H9 (cell line): ENCODE measurements around the gene ZNF521. TPM values are rescaled to one million over a fixed set of nuclear protein-coding genes. Genes with fewer than 3 reads are reported as not detected.

Source experiments
- DNase-seq: peaks from one replicate; pipeline ENCODE4 v3.0.0-alpha.2; 2017
- H2AFZ ChIP-seq: one replicate; pipeline ENCODE4 v1.6.1; 2013; ENCODE audit warnings: mild to moderate bottlenecking, low read length, control low read depth, moderate library complexity
- H2AK5ac ChIP-seq: 2 replicates; pipeline ENCODE4 v1.6.1; 2013; ENCODE audit warnings: low read length, control low read depth, mixed read lengths; ENCODE audit not compliant: insufficient read length
- H2BK120ac ChIP-seq: one replicate; pipeline ENCODE4 v1.6.1; 2013; ENCODE audit warnings: low read depth, mild to moderate bottlenecking, low read length, control low read depth, inconsistent platforms; ENCODE audit not compliant: poor library complexity, severe bottlenecking
- H2BK12ac ChIP-seq: 2 replicates; pipeline ENCODE4 v1.6.1; 2013; ENCODE audit warnings: low read length, control low read depth, mixed read lengths, low read depth; ENCODE audit not compliant: insufficient read length
- H2BK15ac ChIP-seq: 2 replicates; pipeline ENCODE4 v1.6.1; 2013; ENCODE audit warnings: low read depth, low read length, control low read depth
- H2BK20ac ChIP-seq: one replicate; pipeline ENCODE4 v1.6.1; 2013; ENCODE audit warnings: low read depth, mild to moderate bottlenecking, low read length, control low read depth, inconsistent platforms; ENCODE audit not compliant: poor library complexity, severe bottlenecking
- H2BK5ac ChIP-seq: 2 replicates; pipeline ENCODE4 v1.6.1; 2013; ENCODE audit warnings: low read length, control low read depth, mixed read lengths; ENCODE audit not compliant: insufficient read length
- H3K14ac ChIP-seq: 2 replicates; pipeline ENCODE4 v1.6.1; 2013; ENCODE audit warnings: low read length, control low read depth; ENCODE audit not compliant: insufficient read depth
- H3K18ac ChIP-seq: 2 replicates; pipeline ENCODE4 v1.6.1; 2013; ENCODE audit warnings: low read depth, mild to moderate bottlenecking, mixed read lengths, low read length, control low read depth; ENCODE audit not compliant: insufficient read length
- H3K23ac ChIP-seq: 2 replicates; pipeline ENCODE4 v1.6.1; 2013; ENCODE audit warnings: low read length, control low read depth, mixed read lengths, low read depth; ENCODE audit not compliant: insufficient read length
- H3K23me2 ChIP-seq: 2 replicates; pipeline ENCODE4 v1.6.1; 2013; ENCODE audit warnings: low read depth, mild to moderate bottlenecking, mixed read lengths, low read length, control low read depth; ENCODE audit not compliant: insufficient read length, poor library complexity, severe bottlenecking
- H3K27ac ChIP-seq: 2 replicates; pipeline ENCODE4 v1.5.1; 2013; ENCODE audit warnings: low read length, control low read depth, mixed read lengths, low read depth; ENCODE audit not compliant: insufficient read length
- H3K27me3 ChIP-seq: 2 replicates; pipeline ENCODE4 v1.6.1; 2013; ENCODE audit warnings: low read length, control low read depth, inconsistent platforms; ENCODE audit not compliant: insufficient read depth
- H3K4ac ChIP-seq: 2 replicates; pipeline ENCODE4 v1.6.1; 2013; ENCODE audit warnings: low read depth, mild to moderate bottlenecking, control low read depth, inconsistent platforms, low read length, moderate library complexity
- H3K4me1 ChIP-seq: 2 replicates; pipeline ENCODE4 v1.6.1; 2013; ENCODE audit warnings: low read length, control low read depth, inconsistent platforms; ENCODE audit not compliant: insufficient read depth
- H3K4me2 ChIP-seq: 2 replicates; pipeline ENCODE4 v1.6.1; 2013; ENCODE audit warnings: low read length, control low read depth, mixed read lengths; ENCODE audit not compliant: insufficient read length, insufficient read depth
- H3K56ac ChIP-seq: 2 replicates; pipeline ENCODE4 v1.6.1; 2013; ENCODE audit warnings: low read depth, mild to moderate bottlenecking, mixed read lengths, low read length, control low read depth; ENCODE audit not compliant: insufficient read length
- H3K79me1 ChIP-seq: 2 replicates; pipeline ENCODE4 v1.6.1; 2013; ENCODE audit warnings: low read depth, mild to moderate bottlenecking, moderate library complexity, low read length, control low read depth, inconsistent platforms; ENCODE audit not compliant: insufficient read depth, poor library complexity, severe bottlenecking
- H3K79me2 ChIP-seq: 2 replicates; pipeline ENCODE4 v1.6.1; 2013; ENCODE audit warnings: low read length, control low read depth, inconsistent platforms; ENCODE audit not compliant: insufficient read depth
- H3K9ac ChIP-seq: 2 replicates; pipeline ENCODE4 v1.6.1; 2013; ENCODE audit warnings: low read length, control low read depth, mixed read lengths; ENCODE audit not compliant: insufficient read length; ENCODE audit errors: extremely low read depth
- H3K9me3 ChIP-seq: one replicate; pipeline ENCODE4 v1.6.1; 2013; ENCODE audit warnings: low read depth, low read length, inconsistent platforms; ENCODE audit not compliant: control insufficient read depth
- H3T11ph ChIP-seq: one replicate; pipeline ENCODE4 v1.6.1; 2013; ENCODE audit warnings: mild to moderate bottlenecking, low read length, control low read depth, inconsistent platforms
- H4K20me1 ChIP-seq: one replicate; pipeline ENCODE4 v1.6.1; 2013; ENCODE audit not compliant: control insufficient read depth, insufficient read length, insufficient read depth
- H4K5ac ChIP-seq: 2 replicates; pipeline ENCODE4 v1.6.1; 2013; ENCODE audit warnings: low read depth, mild to moderate bottlenecking, mixed read lengths, low read length, control low read depth; ENCODE audit not compliant: insufficient read length
- H4K8ac ChIP-seq: replicated peaks from 2 replicates; pipeline ENCODE4 v1.6.1; 2013; ENCODE audit warnings: low read length, control low read depth, mixed read lengths, low read depth; ENCODE audit not compliant: insufficient read length
- H4K91ac ChIP-seq: 2 replicates; pipeline ENCODE4 v1.6.1; 2013; ENCODE audit warnings: low read depth, mild to moderate bottlenecking, moderate library complexity, mixed read lengths, low read length, control low read depth; ENCODE audit not compliant: insufficient read length
- H3K27ac Mint-ChIP-seq, 3 experiments: 2 replicates in 2 of 3; 3 replicates in 1 of 3; pipeline ENCODE4 v1.8.0; 2020 to 2021; ENCODE audit warnings: mixed read lengths in 3 of 3, mild to moderate bottlenecking in 1 of 3, moderate library complexity in 1 of 3
- H3K27me3 Mint-ChIP-seq: 2 replicates; pipeline ENCODE4 v1.8.0; 2021; ENCODE audit warnings: low read depth, mild to moderate bottlenecking, moderate library complexity, mixed read lengths
- H3K36me3 Mint-ChIP-seq, 3 experiments: 2 replicates in 2 of 3; 3 replicates in 1 of 3; pipeline ENCODE4 v1.8.0; 2020 to 2021; ENCODE audit warnings: low read depth in 3 of 3, mixed read lengths in 3 of 3; ENCODE audit not compliant: insufficient read depth in 1 of 3
- H3K4me1 Mint-ChIP-seq, 2 experiments: 2 replicates each; pipeline ENCODE4 v1.8.0; 2020; ENCODE audit warnings: mixed read lengths in 2 of 2
- H3K4me3 Mint-ChIP-seq, 2 experiments: 2 replicates in 1 of 2; 3 replicates in 1 of 2; pipeline ENCODE4 v1.8.0; 2020 to 2021; ENCODE audit warnings: mild to moderate bottlenecking in 2 of 2, mixed read lengths in 2 of 2, moderate library complexity in 1 of 2
- H3K9me3 Mint-ChIP-seq, 2 experiments: 2 replicates in 1 of 2; 3 replicates in 1 of 2; pipeline ENCODE4 v1.8.0; 2020; ENCODE audit warnings: mild to moderate bottlenecking in 2 of 2, mixed read lengths in 2 of 2, moderate library complexity in 1 of 2
- WGBS: extraction: QIAGEN DNeasy Blood & Tissue Kit; methylation state at CpG from one replicate; pipeline ENCODE4 v1.1.7; 2013; ENCODE audit warnings: missing lambda C conversion rate, low lambda C conversion rate, mixed read lengths; ENCODE audit not compliant: insufficient read length; ENCODE audit errors: extremely low coverage; 5-methylcytosine and 5-hydroxymethylcytosine counted together
- total RNA-seq: library from RNA; stranded (reverse); gene quantifications from 2 replicates; pipeline ENCODE4 v1.2.1, GENCODE V29; 2021
- TF ChIP-seq, protein P1 (sequence below): fragments of 200-600 bp; sonication (generic); conservative IDR thresholded peaks from 3 replicates; pipeline ENCODE4 v1.8.0; 2021; ENCODE audit warnings: antibody characterized with exemption, mild to moderate bottlenecking

The ZNF521 gene
- total RNA-seq, 1 experiment from 2014 or later = 3.3 TPM

DNA sequence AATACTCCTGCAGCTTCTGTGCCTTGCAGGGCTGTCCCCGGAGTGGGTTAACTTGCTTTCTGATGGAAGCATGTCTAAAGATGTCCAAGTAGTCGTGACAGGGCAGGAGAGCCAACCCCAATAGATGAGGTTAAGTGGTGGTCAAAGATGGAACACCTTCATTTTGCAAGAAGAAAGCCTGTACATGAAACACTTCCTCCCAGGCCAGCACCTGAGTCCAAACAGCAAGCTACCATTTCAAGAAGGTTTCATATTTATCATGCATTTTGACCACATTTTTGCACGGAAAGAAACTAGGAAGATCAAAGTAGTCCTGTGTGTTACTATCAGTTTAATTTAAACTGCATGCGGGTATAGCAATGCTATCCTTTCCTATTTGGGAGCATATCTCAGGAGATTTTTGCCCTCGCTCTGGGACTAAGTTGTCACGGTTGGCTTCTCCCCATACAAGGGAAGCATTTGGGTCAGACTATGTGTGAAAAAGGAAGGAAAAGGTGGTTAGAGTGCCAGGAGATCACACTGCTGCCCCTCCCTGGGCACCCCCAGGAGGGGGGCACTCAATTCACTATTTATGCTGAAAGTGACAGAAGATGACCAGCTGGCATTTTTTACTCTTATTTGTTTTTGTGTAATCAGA lies 187.6 kb downstream of the ZNF521 start:
- H3K9ac ChIP-seq = no peak overlapping the region
- H3K4ac ChIP-seq = no peak overlapping the region
- no peak overlapping the region for H3T11ph ChIP-seq
- no peak overlapping the region for H3K56ac ChIP-seq
- no peak overlapping the region for H2AK5ac ChIP-seq
- H4K8ac ChIP-seq = no peak overlapping the region
- H3K14ac ChIP-seq = no peak overlapping the region
- no peak overlapping the region for H2BK15ac ChIP-seq
- peaks cover 6 to 16% of the 10 kb centered on the region in 2 experiments for H3K4me1 Mint-ChIP-seq
- no peaks in the 10 kb centered on the region for H3K9me3 ChIP-seq
- H3K27me3 ChIP-seq = no peaks in the 10 kb centered on the region
- no peak overlapping the region for H3K4me3 Mint-ChIP-seq
- H2BK120ac ChIP-seq = no peak overlapping the region
- no peak overlapping the region for H2AFZ ChIP-seq
- no peak overlapping the region for H2BK12ac ChIP-seq
- H4K91ac ChIP-seq = no peak overlapping the region
- H3K79me1 ChIP-seq = no peaks in the 10 kb centered on the region
- H2BK5ac ChIP-seq = no peak overlapping the region
- no peak overlapping the region for H3K27ac ChIP-seq
- no peaks in the 10 kb centered on the region for H3K79me2 ChIP-seq
- WGBS = no CpG with 5 or more reads among the region's 6 CpGs
- H4K20me1 ChIP-seq = no peaks in the 10 kb centered on the region
- H3K4me2 ChIP-seq = no peak overlapping the region
- no peaks in the 10 kb centered on the region for H3K4me1 ChIP-seq
- H4K5ac ChIP-seq = no peak overlapping the region
- H3K23me2 ChIP-seq = no peaks in the 10 kb centered on the region
- DNase-seq = no peak
- no peak overlapping the region for H3K18ac ChIP-seq
- no peak overlapping the region for H3K23ac ChIP-seq
- no peak overlapping the region for H2BK20ac ChIP-seq
- H3K9me3 Mint-ChIP-seq = no peaks in the 10 kb centered on the region
- no peaks in the 10 kb centered on the region; the same call in 1 of the 2 replicates for H3K27me3 Mint-ChIP-seq
- H3K36me3 Mint-ChIP-seq = no peaks in the 10 kb centered on the region
- no peak overlapping the region for H3K27ac Mint-ChIP-seq
- TF ChIP-seq, protein P1, sequence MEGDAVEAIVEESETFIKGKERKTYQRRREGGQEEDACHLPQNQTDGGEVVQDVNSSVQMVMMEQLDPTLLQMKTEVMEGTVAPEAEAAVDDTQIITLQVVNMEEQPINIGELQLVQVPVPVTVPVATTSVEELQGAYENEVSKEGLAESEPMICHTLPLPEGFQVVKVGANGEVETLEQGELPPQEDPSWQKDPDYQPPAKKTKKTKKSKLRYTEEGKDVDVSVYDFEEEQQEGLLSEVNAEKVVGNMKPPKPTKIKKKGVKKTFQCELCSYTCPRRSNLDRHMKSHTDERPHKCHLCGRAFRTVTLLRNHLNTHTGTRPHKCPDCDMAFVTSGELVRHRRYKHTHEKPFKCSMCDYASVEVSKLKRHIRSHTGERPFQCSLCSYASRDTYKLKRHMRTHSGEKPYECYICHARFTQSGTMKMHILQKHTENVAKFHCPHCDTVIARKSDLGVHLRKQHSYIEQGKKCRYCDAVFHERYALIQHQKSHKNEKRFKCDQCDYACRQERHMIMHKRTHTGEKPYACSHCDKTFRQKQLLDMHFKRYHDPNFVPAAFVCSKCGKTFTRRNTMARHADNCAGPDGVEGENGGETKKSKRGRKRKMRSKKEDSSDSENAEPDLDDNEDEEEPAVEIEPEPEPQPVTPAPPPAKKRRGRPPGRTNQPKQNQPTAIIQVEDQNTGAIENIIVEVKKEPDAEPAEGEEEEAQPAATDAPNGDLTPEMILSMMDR = no peak
